PFSK-1 (cell line): Measurements from ENCODE around the gene LHB.

ENCODE experiments used
- FOXP2 ChIP-seq: optimal IDR thresholded peaks from 2 replicates; pipeline ENCODE3; 2011; ENCODE audit warnings: borderline replicate concordance, control low read depth, inconsistent platforms; ENCODE audit not compliant: insufficient read depth; ENCODE audit errors: extremely low read length, extremely low read depth
- POLR2AphosphoS5 ChIP-seq: IDR thresholded peaks from 2 replicates; pipeline ENCODE4 v1.6.1; 2012; ENCODE audit warnings: low read depth, mild to moderate bottlenecking, control low read depth, low read length, moderate library complexity
- SIN3A ChIP-seq: IDR thresholded peaks from 2 replicates; pipeline ENCODE4 v1.6.1; 2012; ENCODE audit warnings: mild to moderate bottlenecking, low read length, moderate library complexity, borderline replicate concordance; ENCODE audit not compliant: insufficient read depth
- TAF1 ChIP-seq: IDR thresholded peaks from 2 replicates; pipeline ENCODE4 v1.6.1; 2012; ENCODE audit warnings: low read length, control low read depth, borderline replicate concordance; ENCODE audit not compliant: insufficient read depth
- TF ChIP-seq, protein P1 (sequence below), 2 experiments: IDR thresholded peaks; 2 replicates each; pipeline versions ENCODE4 v1.6.1 to v1.8.0; 2011 to 2012; ENCODE audit warnings: low read depth in 2 of 2, low read length in 2 of 2, control low read depth in 1 of 2, inconsistent platforms in 1 of 2, mild to moderate bottlenecking in 1 of 2, moderate library complexity in 1 of 2; ENCODE audit not compliant: insufficient read depth in 1 of 2

The LHB gene

DNA sequence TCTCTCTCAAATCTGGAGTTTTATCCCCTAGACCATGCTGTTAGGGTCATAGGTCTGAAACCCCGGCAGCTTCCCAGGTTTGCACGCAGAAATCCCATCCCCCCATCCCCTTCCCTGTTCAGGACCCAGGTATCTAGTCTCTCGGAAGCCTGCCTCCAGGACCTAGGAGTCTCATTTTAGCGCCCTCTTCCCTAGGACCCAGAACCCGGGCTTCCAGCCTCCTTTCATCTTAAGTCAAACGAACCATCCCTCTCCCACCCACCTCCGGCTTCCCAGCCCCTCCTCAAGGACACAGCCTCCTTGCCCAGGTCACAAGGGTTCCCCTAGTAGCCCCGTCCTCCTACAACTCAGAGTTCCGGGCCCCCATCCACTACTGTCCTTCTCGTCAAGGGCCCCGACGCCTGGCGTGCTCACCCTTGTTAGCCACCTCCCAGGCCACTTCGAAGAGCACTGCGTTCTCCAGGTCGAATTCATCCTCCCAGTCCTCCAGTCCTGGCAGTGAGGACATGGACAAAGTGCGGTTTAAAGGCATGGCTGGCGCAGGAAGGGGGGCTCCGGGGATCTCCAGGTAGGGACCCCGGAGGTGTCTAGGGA is 24.2 kb downstream of the LHB start:
- peak; percentile 5; the same call in 1 of the 2 replicates for TF ChIP-seq TAF1
- TF ChIP-seq, protein P1, sequence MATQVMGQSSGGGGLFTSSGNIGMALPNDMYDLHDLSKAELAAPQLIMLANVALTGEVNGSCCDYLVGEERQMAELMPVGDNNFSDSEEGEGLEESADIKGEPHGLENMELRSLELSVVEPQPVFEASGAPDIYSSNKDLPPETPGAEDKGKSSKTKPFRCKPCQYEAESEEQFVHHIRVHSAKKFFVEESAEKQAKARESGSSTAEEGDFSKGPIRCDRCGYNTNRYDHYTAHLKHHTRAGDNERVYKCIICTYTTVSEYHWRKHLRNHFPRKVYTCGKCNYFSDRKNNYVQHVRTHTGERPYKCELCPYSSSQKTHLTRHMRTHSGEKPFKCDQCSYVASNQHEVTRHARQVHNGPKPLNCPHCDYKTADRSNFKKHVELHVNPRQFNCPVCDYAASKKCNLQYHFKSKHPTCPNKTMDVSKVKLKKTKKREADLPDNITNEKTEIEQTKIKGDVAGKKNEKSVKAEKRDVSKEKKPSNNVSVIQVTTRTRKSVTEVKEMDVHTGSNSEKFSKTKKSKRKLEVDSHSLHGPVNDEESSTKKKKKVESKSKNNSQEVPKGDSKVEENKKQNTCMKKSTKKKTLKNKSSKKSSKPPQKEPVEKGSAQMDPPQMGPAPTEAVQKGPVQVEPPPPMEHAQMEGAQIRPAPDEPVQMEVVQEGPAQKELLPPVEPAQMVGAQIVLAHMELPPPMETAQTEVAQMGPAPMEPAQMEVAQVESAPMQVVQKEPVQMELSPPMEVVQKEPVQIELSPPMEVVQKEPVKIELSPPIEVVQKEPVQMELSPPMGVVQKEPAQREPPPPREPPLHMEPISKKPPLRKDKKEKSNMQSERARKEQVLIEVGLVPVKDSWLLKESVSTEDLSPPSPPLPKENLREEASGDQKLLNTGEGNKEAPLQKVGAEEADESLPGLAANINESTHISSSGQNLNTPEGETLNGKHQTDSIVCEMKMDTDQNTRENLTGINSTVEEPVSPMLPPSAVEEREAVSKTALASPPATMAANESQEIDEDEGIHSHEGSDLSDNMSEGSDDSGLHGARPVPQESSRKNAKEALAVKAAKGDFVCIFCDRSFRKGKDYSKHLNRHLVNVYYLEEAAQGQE (IDR thresholded peaks at IDR 0.05; ENCODE audit: insufficient read depth in 1 of 2, low read depth in 2 of 2, low read length in 2 of 2): no peak

DNA sequence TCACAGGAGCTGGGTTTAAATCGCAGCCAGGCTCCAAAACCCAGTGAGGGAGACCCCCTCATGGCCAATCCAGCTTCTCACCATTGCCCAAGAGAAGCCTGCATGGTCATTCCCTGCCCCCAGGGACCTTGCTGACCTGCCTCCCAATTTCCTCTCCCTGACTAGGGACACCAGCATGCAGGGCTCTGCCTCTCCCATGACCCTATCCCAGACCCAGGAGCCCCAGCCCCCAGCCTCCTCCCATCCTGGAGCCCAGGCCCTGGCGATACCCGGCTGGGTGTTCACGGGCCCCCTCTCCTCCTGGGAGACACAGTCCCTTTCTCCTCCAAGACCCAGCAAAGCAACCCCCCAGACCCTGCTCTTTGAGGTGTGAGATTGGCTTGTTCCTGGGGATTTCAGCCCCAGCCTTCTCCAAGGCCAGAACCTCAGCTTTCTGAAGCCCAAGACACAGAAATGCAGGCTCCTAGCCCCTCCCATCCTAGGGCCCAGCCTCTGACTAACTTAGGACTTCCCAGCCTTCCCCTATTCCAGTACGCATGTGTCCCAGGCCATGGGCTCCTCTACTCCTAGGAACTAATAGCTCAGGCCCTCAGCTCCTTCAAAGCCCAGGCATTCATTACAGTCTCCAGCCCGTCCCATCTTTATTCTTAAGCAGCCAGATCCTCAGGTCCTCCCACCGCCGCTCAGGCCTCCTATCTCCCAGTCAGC is 24.9 kb downstream of the LHB start:
- TF ChIP-seq, protein P1 (IDR thresholded peaks at IDR 0.05; ENCODE audit: insufficient read depth in 1 of 2, low read depth in 2 of 2, low read length in 2 of 2): 0 out of 4 replicates have a peak, but pooled peaks of 1 of the 2 experiments have one; percentile 21
- TF ChIP-seq FOXP2: no peak
- peak; percentile 62; the same call in 1 of the 2 replicates for TF ChIP-seq TAF1
- peak; percentile 70; the same call in 1 of the 2 replicates for TF ChIP-seq POLR2AphosphoS5
- no peak for TF ChIP-seq SIN3A

DNA sequence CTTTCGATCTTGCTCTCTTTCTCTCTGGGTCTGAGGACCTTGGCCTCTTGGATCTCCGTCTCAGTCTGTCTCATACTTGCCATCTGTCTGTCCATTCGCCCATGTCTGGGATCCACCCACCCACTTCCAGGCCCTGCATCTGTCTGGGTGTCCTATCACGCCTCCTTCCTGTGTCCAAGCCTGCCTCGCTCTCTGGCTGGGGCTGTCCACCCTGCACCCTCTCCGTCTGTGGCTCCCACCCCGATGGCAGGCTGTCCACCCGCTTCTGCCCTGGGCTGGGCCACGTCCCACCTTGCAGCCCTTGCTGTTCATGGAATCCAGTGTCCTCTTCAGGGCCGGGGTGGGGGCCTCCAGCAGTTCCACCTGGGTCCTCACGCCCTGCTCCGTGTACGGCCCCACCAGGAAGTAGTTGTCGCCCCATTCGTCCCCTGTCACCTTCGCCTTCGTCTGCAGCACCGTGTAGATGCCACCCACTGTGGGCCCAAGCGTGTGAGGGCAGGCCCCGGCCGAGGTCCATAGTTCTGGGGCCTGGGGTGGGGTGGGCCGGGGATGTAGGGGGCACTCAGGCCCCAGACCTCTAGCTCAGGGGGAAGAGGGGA is 25.8 kb downstream of the LHB start:
- no peak for TF ChIP-seq FOXP2
- TF ChIP-seq SIN3A: no peak
- no peak for TF ChIP-seq TAF1
- TF ChIP-seq, protein P1 (IDR thresholded peaks at IDR 0.05; ENCODE audit: insufficient read depth in 1 of 2, low read depth in 2 of 2, low read length in 2 of 2): no peak
- TF ChIP-seq POLR2AphosphoS5: no peak

DNA sequence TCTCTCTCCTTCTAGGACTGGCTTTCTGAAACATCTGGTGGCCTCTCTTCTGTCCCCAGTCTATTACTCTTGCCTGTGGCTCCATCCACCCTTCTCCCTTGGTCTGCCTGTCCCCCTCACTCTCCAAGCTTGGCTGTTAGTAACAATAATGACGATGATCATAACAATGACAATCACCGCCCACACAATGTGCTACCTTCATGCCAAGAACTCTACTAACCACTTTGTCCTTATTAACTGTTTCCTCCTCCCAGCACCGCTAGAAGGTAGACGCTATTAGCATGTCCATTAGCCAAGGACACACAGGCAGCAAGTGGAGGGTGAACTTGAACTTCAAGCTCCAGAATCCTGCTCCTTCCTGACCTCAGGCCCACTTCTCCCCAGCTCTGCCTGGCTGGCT is 26.5 kb downstream of the LHB start:
- TF ChIP-seq POLR2AphosphoS5 (no peak), SIN3A (no peak), FOXP2 (no peak), TAF1 (no peak)
- TF ChIP-seq, protein P1 (IDR thresholded peaks at IDR 0.05; ENCODE audit: insufficient read depth in 1 of 2, low read depth in 2 of 2, low read length in 2 of 2): no peak
